GM10847 (cell line): ENCODE data around the gene TRIM10.

Experiments used
- POLR2A ChIP-seq: IDR thresholded peaks from 2 replicates; pipeline ENCODE4 v1.6.1; 2011; ENCODE audit not compliant: insufficient read length; ENCODE audit errors: extremely low read depth

Gene TRIM10

GRCh38 chr6:30162265-30163089, 1.5 kb upstream of the TRIM10 start:
- no peak for TF ChIP-seq POLR2A

- TF ChIP-seq POLR2A = no peak
These were observed 815 bp downstream of the TRIM10 start for GRCh38 chr6:30160008-30160784.

GRCh38 chr6:30158475-30159040, 2.5 kb downstream of the TRIM10 start:
- no peak for TF ChIP-seq POLR2A

- no peak for TF ChIP-seq POLR2A
These were observed 3.0 kb downstream of the TRIM10 start for GRCh38 chr6:30157999-30158398.

- no peak for TF ChIP-seq POLR2A
These were observed 3.4 kb downstream of the TRIM10 start for GRCh38 chr6:30157581-30157980.

GRCh38 chr6:30156774-30157173, 4.2 kb downstream of the TRIM10 start:
- no peak for TF ChIP-seq POLR2A

GRCh38 chr6:30156262-30156599, 4.8 kb downstream of the TRIM10 start:
- TF ChIP-seq POLR2A = no peak

GRCh38 chr6:30155520-30156261, 5.3 kb downstream of the TRIM10 start:
- no peak for TF ChIP-seq POLR2A

- TF ChIP-seq POLR2A = no peak
These were observed 6.1 kb downstream of the TRIM10 start for GRCh38 chr6:30154709-30155519.

- no peak for TF ChIP-seq POLR2A
These were observed 7.0 kb downstream of the TRIM10 start for GRCh38 chr6:30154061-30154460.

- TF ChIP-seq POLR2A = no peak
These were observed 8.0 kb downstream of the TRIM10 start for GRCh38 chr6:30152910-30153610.

- TF ChIP-seq POLR2A = no peak
These were observed 8.9 kb downstream of the TRIM10 start for GRCh38 chr6:30152016-30152673.

- no peak for TF ChIP-seq POLR2A
These were observed 9.4 kb downstream of the TRIM10 start for GRCh38 chr6:30151580-30151979.
